NCI-H146 treated with DMSO at 0.1 percent for 48 hours (cell line): ENCODE data around the gene PKM.
"Not testable (repeated sequence)": the region's sequence is repeated elsewhere in the genome, so short reads cannot be mapped to it uniquely, and the experiment has no call there.

Experiments
- DNase-seq: peaks from one replicate; lab custom pipeline; 2025; ENCODE audit not compliant: unreplicated experiment; lab: John Stamatoyannopoulos, UW

PKM gene

GRCh38 chr15:72179950-72180581 lies 50.9 kb downstream of the PKM start:
- DNase-seq: no peak

DNA sequence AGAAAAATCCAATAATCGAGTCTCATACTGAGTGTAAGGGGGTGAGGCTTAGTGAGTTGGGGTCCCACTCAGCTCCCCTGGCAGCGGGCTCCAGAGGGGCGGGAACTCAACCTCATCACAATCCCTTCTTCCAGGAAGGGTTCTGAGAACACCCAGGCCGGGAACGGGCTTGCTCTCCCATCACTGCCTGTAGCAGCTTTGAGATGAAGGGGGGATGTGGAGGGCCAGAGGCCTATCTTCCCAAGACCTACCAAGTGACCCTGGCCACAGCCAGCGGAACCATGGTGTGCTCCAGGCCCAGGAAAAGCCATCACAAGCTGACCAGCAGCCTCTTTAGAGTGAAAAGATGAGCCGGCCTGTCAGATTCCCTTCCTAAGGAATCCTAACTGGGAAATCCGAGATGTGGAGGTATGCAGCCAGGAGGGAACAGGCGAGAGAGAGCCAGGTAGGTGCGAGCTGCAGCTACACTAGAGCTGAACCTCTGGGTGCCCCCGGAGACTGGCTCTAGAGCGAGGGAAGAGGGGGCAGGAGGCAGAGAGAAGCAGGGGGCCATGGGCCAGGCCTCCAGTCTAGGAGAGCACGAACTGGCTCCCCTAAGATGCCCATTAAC lies 51.9 kb downstream of the PKM start:
- DNase-seq: no peak

GRCh38 chr15:72176743-72177142 lies 54.2 kb downstream of the PKM start:
- no peak for DNase-seq

GRCh38 chr15:72176159-72176558 lies 54.8 kb downstream of the PKM start:
- DNase-seq: no peak

DNA sequence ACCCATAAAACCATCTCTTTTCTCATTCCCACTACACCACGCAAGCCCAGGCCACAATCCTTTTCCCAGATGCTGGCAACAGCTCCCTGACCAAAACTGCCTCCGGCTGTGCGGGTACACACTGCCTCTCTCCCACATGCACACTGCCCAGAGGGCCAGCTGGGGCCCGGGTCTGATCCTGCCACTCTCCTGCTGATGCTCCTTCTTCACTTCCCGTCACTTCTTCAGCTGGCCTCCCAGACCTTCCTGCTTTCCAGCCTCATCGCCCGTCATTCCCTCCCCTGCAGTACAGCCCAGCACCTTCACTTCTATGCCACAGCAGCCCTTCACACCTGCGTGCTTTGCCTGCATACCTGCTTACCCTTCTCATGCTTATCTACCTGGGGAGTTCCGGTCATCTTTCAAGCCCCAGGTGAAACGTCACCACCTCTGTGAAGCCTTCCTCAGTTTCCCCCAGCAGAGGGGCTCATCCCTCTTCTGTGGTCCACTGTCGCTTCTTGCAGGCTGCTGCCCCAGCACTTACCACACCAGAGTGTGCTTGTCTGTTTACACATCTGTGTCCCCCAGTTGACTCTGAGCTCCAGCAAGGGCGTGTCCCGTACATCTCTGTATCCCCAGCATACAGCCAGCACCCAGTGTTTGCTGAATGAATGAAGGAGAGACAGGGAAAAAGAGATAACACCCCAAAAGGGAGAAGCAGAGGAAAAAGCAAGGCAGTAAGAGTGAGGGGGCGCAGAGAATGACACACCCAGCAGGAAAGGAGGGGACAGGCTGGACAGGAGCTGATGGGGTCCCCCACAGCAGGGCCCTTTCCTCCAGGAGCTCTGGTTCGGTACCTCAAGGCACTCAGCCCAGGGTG lies 55.6 kb downstream of the PKM start:
- DNase-seq: no peak

- no peak for DNase-seq
Measured at GRCh38 chr15:72174551-72175165, 56.3 kb downstream of the PKM start.

GRCh38 chr15:72173864-72174550 lies 57.0 kb downstream of the PKM start:
- no peak for DNase-seq

DNA sequence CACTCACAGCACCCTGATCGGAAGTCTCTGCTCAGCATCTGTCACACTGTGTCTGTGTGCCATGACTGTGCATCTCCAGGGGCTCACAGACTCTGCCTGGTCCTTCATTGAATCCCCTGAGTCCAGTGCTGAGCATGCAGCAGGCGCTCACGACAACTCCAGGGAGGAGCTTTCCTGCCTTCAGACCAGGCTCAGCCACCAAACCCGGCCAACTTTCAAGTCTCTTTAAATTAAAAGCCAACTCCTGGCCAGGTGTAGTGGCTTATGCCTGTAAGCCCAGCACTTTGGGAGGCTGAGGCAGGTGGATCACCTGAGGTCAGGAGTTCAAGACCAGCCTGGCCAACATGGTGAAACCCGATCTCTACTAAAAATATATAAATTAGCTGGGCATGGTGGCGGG lies 57.6 kb downstream of the PKM start:
- DNase-seq: no peak

- DNase-seq: no peak
Measured at GRCh38 chr15:72172796-72173195, 58.2 kb downstream of the PKM start.

- not testable (repeated sequence) for DNase-seq
Measured at GRCh38 chr15:72171978-72172377, 59.0 kb downstream of the PKM start.

GRCh38 chr15:72170691-72171090 lies 60.3 kb downstream of the PKM start:
- no peak for DNase-seq

DNA sequence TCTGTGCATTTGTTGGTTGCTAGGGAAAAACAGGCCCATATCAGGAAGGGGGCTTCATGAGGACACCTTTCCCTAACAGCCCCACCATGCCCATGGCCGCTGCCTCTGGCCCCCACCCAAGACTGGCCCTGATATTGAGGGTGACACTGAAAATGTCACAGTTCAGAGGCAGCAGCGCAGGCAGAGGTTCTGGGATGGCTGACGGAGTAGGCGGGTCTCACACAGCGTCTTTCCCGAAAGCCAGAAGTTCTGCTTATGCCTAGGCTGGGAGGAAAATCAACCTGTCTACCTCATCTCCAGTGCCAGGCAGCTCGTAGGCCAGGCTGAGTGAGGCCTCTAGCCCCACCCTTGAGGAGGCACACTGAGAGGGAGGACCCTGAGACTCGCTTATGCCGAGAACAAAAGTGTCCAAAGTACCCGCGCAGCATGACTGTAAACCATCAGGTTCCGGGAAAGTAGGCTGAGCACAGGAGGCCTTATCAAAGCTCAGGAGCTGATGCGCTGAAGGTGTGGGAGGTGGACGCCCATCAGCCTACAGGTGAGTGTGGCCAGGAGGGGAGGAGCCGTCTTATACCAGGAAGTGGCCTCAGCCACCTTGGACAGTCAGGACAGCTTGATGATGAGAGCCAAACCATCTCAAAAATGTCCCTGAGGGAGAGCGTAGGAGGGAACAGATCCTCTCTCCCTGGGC lies 60.9 kb downstream of the PKM start:
- DNase-seq: peak; percentile 26

DNA sequence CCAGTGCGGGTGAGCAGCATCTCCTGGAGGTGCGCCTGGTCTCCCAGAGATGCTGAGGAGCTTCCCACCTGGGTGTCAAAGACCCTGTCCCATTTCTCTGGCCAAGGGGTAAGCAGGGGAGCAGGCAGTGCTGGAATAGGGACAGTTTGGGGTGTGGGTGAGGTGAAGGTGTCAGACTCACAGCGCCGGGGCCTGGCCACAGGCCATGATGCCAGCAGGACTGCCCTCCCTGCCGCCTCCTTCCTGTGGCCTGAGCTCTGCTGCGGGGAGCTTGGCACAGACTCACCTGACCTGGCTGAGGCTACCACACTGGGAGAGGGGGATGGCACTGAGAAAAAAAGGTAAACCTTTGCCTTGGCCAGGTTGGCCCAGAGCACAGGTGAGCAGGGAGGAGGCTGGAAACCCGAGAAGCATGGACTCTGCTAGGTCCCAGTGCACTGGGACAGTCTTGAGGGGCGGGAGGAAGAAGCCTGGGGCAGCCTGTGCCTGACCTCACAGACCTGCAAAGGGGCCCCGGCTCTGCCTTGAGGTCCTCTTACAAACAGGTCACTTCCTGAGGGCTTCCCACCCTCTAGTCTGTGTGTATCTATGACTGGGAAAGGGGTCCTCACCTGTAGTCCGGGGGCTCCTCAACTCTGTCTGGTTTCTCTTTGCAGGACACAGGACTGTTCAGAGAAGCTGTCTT lies 61.6 kb downstream of the PKM start:
- DNase-seq: no peak

GRCh38 chr15:72168808-72169190 lies 62.2 kb downstream of the PKM start:
- DNase-seq: no peak

- DNase-seq: no peak
Measured at GRCh38 chr15:72168131-72168807, 62.7 kb downstream of the PKM start.

GRCh38 chr15:72167445-72167844 lies 63.5 kb downstream of the PKM start:
- no peak for DNase-seq

GRCh38 chr15:72166716-72167417 lies 64.1 kb downstream of the PKM start:
- DNase-seq: no peak

- no peak for DNase-seq
Measured at GRCh38 chr15:72163719-72164118, 67.3 kb downstream of the PKM start.

- DNase-seq: no peak
Measured at GRCh38 chr15:72162569-72162968, 68.4 kb downstream of the PKM start.
